Caco-2 (cell line): Measurements from ENCODE around the gene COX11. TPM values are rescaled to one million over a fixed set of nuclear protein-coding genes. Genes with fewer than 3 reads are reported as not detected.

Experiments
- BruUV-seq: library from RNA; stranded (reverse); fragments of 400-500 nt; replicated peaks from 2 replicates; lab custom pipeline; 2021; lab: Mats Ljungman, UMichigan
- CTCF ChIA-PET: fragments of 300-600 bp; sonication (Branson Sonifier 250); formaldehyde crosslinking; loops from one replicate; lab custom pipeline; 2022; ENCODE audit warnings: antibody characterized with exemption; lab: Charles Lee
- POLR2A ChIA-PET: fragments of 300-600 bp; sonication (Branson Sonifier 250); formaldehyde crosslinking; loops from one replicate; lab custom pipeline; 2022; ENCODE audit warnings: antibody characterized with exemption; lab: Charles Lee
- DNase-seq, 2 experiments: peaks; one replicate each; pipeline versions ENCODE4 v3.0.0 to v3.0.0-alpha.2; 2020 to 2022
- H3K27me3 ChIP-seq: replicated peaks from 2 replicates; pipeline ENCODE4 v1.6.0; 2011; ENCODE audit warnings: low read length; ENCODE audit not compliant: control insufficient read depth, insufficient read depth
- H3K36me3 ChIP-seq: 2 replicates; pipeline ENCODE4 v1.5.1; 2011; ENCODE audit warnings: low read length; ENCODE audit not compliant: control insufficient read depth, insufficient read depth
- H3K4me1 ChIP-seq: fragments of 250-450 bp; sonication (Bioruptor Pico); 2 replicates; pipeline ENCODE4 v1.5.1; 2020; ENCODE audit warnings: mild to moderate bottlenecking
- H3K4me3 ChIP-seq: 2 replicates; pipeline ENCODE4 v1.5.1; 2011; ENCODE audit warnings: low read depth, mild to moderate bottlenecking, control low read depth, low read length
- H3K9me3 ChIP-seq: fragments of 250-450 bp; sonication (Bioruptor Pico); 2 replicates; pipeline ENCODE4 v1.5.1; 2020; ENCODE audit warnings: mild to moderate bottlenecking, moderate library complexity
- H3K27ac Mint-ChIP-seq: one replicate; pipeline ENCODE4 v1.8.0; 2022; ENCODE audit warnings: mixed read lengths; ENCODE audit not compliant: unreplicated experiment
- H3K27me3 Mint-ChIP-seq: one replicate; pipeline ENCODE4 v1.8.0; 2022; ENCODE audit warnings: mixed read lengths; ENCODE audit not compliant: insufficient read depth, unreplicated experiment
- H3K36me3 Mint-ChIP-seq: one replicate; pipeline ENCODE4 v1.8.0; 2022; ENCODE audit warnings: mild to moderate bottlenecking, mixed read lengths; ENCODE audit not compliant: insufficient read depth, unreplicated experiment
- H3K4me1 Mint-ChIP-seq: one replicate; pipeline ENCODE4 v1.8.0; 2022; ENCODE audit warnings: low read depth, mixed read lengths; ENCODE audit not compliant: unreplicated experiment
- H3K4me3 Mint-ChIP-seq: one replicate; pipeline ENCODE4 v1.8.0; 2022; ENCODE audit warnings: mild to moderate bottlenecking, moderate library complexity, mixed read lengths; ENCODE audit not compliant: unreplicated experiment
- H3K9me3 Mint-ChIP-seq: one replicate; pipeline ENCODE4 v1.8.0; 2022; ENCODE audit warnings: mixed read lengths; ENCODE audit not compliant: unreplicated experiment
- CTCF ChIP-seq, 2 experiments: fragments of 200-600 bp in 1 of 2; IDR thresholded peaks; 1 replicate in 1 of 2; 2 replicates in 1 of 2; pipeline versions ENCODE4 v1.5.1 to v1.8.0; 2011 to 2022; ENCODE audit warnings: antibody characterized with exemption in 1 of 2, control low read depth in 1 of 2, inconsistent platforms in 1 of 2, low read depth in 1 of 2, low read length in 1 of 2, mild to moderate bottlenecking in 1 of 2, moderate library complexity in 1 of 2; ENCODE audit not compliant: insufficient read depth in 1 of 2, severe bottlenecking in 1 of 2, unreplicated experiment in 1 of 2
- intact Hi-C: fragments of 100-400 bp; cut with micrococcal nuclease; formaldehyde crosslinking; loops from one replicate; pipeline ENCODE4 v1.10.0; 2022; ENCODE audit not compliant: unreplicated experiment
- total RNA-seq: library from RNA; stranded (reverse); gene quantifications from 2 replicates; pipeline ENCODE4 v1.2.3, GENCODE V29; 2022

COX11 gene
- total RNA-seq, 1 experiment from 2014 or later, result 77.6 TPM

- no peak for TF ChIP-seq CTCF (IDR thresholded peaks at IDR 0.05; ENCODE audit: insufficient read depth in 1 of 2, low read depth in 1 of 2, low read length in 1 of 2, severe bottlenecking in 1 of 2, unreplicated experiment in 1 of 2)
- Histone ChIP-seq H3K27me3 (no peaks in the 10 kb centered on the region), H3K9me3 (no peaks in the 10 kb centered on the region), H3K4me3 (no peak overlapping the region), H3K4me1 (no peaks in the 10 kb centered on the region), H3K36me3 (no peaks in the 10 kb centered on the region; the same call in 1 of the 2 replicates)
- intact Hi-C loops, result no loop called here
- Mint-ChIP-seq H3K9me3 (no peaks in the 10 kb centered on the region), H3K36me3 (peaks cover 14% of the 10 kb centered on the region), H3K4me1 (no peaks in the 10 kb centered on the region), H3K27me3 (no peaks in the 10 kb centered on the region), H3K4me3 (no peak overlapping the region), H3K27ac (no peak overlapping the region)
- BruUV-seq, result no TSS peak
- no peak for DNase-seq
- ChIA-PET CTCF (no interaction called here), POLR2A (no interaction called here)
Measured at GRCh38 chr17:54927525-54927924, 40.9 kb downstream of the COX11 start.

GRCh38 chr17:54924405-54924804 is 44.0 kb downstream of the COX11 start:
- H3K4me3 ChIP-seq, result no peak overlapping the region
- Mint-ChIP-seq H3K9me3 (no peaks in the 10 kb centered on the region), H3K4me1 (no peaks in the 10 kb centered on the region), H3K4me3 (no peak overlapping the region), H3K27me3 (no peaks in the 10 kb centered on the region), H3K36me3 (peaks cover 19% of the 10 kb centered on the region), H3K27ac (no peak overlapping the region)
- CTCF ChIA-PET, result no interaction called here
- intact Hi-C loops, result no loop called here
- no peak for TF ChIP-seq CTCF (IDR thresholded peaks at IDR 0.05; ENCODE audit: insufficient read depth in 1 of 2, low read depth in 1 of 2, low read length in 1 of 2, severe bottlenecking in 1 of 2, unreplicated experiment in 1 of 2)
- POLR2A ChIA-PET, result no interaction called here
- DNase-seq, result no peak
- H3K27me3 ChIP-seq, result no peaks in the 10 kb centered on the region
- H3K4me1 ChIP-seq, result no peaks in the 10 kb centered on the region
- H3K36me3 ChIP-seq, result no peaks in the 10 kb centered on the region; the same call in 1 of the 2 replicates
- no TSS peak for BruUV-seq
- H3K9me3 ChIP-seq, result no peaks in the 10 kb centered on the region

- Mint-ChIP-seq H3K9me3 (peaks cover 25% of the 10 kb centered on the region), H3K27me3 (no peaks in the 10 kb centered on the region), H3K4me1 (no peaks in the 10 kb centered on the region), H3K4me3 (no peak overlapping the region), H3K36me3 (peaks cover 39% of the 10 kb centered on the region), H3K27ac (no peak overlapping the region)
- POLR2A ChIA-PET, result no interaction called here
- no peak for DNase-seq
- Histone ChIP-seq H3K4me3 (no peak overlapping the region), H3K4me1 (no peaks in the 10 kb centered on the region), H3K36me3 (no peaks in the 10 kb centered on the region; the same call in 1 of the 2 replicates), H3K9me3 (peaks cover 10% of the 10 kb centered on the region), H3K27me3 (no peaks in the 10 kb centered on the region)
- CTCF ChIA-PET, result no interaction called here
- TF ChIP-seq CTCF (IDR thresholded peaks at IDR 0.05; ENCODE audit: insufficient read depth in 1 of 2, low read depth in 1 of 2, low read length in 1 of 2, severe bottlenecking in 1 of 2, unreplicated experiment in 1 of 2), result no peak
- BruUV-seq, result no TSS peak
- intact Hi-C loops, result no loop called here
Measured at GRCh38 chr17:54920819-54921218, 47.6 kb downstream of the COX11 start.
